Lung (tissue), 12 donors: Measurements from ENCODE around the gene PRIMPOL. TPM values are rescaled to one million over a fixed set of nuclear protein-coding genes. Genes with fewer than 3 reads are reported as not detected.

Experiments used
- ATAC-seq: fragments of 200-7000 bp; cut with Tn5 transposase; one replicate; pipeline ENCODE4 v1.9.1; 2020; ENCODE audit warnings: moderate number of reproducible peaks; ENCODE audit not compliant: insufficient read depth, low FRiP score
- DNase-seq, 3 donors: peaks; one replicate each; pipeline ENCODE4 v3.0.0-alpha.2; 2013 to 2017
- H3K27ac ChIP-seq, 2 donors: one replicate each; pipeline ENCODE4 v1.5.1; 2013; ENCODE audit warnings: mild to moderate bottlenecking in 2 of 2, moderate library complexity in 2 of 2, control low read depth in 1 of 2, inconsistent platforms in 1 of 2, low read depth in 1 of 2, low read length in 1 of 2
- H3K27me3 ChIP-seq, 3 donors: one replicate each; pipeline ENCODE4 v1.5.1; 2013; ENCODE audit warnings: low read length in 2 of 3; ENCODE audit not compliant: control insufficient read depth in 3 of 3, insufficient read depth in 3 of 3
- H3K36me3 ChIP-seq, 4 donors: one replicate each; pipeline ENCODE4 v1.5.1; 2013; ENCODE audit warnings: low read length in 4 of 4, mild to moderate bottlenecking in 1 of 4, moderate library complexity in 1 of 4; ENCODE audit not compliant: control insufficient read depth in 4 of 4, insufficient read depth in 4 of 4
- H3K4me1 ChIP-seq, 5 donors: one replicate each; pipeline ENCODE4 v1.5.1; 2013; ENCODE audit warnings: low read length in 5 of 5, mild to moderate bottlenecking in 2 of 5, moderate library complexity in 1 of 5; ENCODE audit not compliant: control insufficient read depth in 5 of 5, insufficient read depth in 5 of 5
- H3K4me3 ChIP-seq: one replicate; pipeline ENCODE4 v1.5.1; 2013; ENCODE audit warnings: mild to moderate bottlenecking, control low read depth, moderate library complexity
- H3K9ac ChIP-seq, 2 donors: one replicate each; pipeline ENCODE4 v1.5.1; 2013; ENCODE audit warnings: low read length in 2 of 2, control low read depth in 1 of 2; ENCODE audit not compliant: insufficient read depth in 1 of 2
- H3K9me3 ChIP-seq, 4 donors: one replicate each; pipeline ENCODE4 v1.5.1; 2013; ENCODE audit warnings: low read length in 3 of 4, mild to moderate bottlenecking in 1 of 4, moderate library complexity in 1 of 4; ENCODE audit not compliant: control insufficient read depth in 4 of 4, insufficient read depth in 3 of 4
- CTCF ChIP-seq: IDR thresholded peaks from 2 replicates; pipeline ENCODE4 v1.5.1; 2012; ENCODE audit warnings: mild to moderate bottlenecking; ENCODE audit errors: control extremely low read depth, extremely low read depth
- WGBS, 2 donors: extraction: QIAGEN DNeasy Blood & Tissue Kit; methylation state at CpG; one replicate each; pipeline ENCODE4 v1.1.7; 2013; 5-methylcytosine and 5-hydroxymethylcytosine counted together
- polyA plus RNA-seq, 2 donors: library from polyadenylated mRNA; stranded (reverse); fragments of 200-250 nt; gene quantifications; one replicate each; pipeline ENCODE4 v1.2.1, GENCODE V29; 2013
- total RNA-seq, 2 donors: library from RNA; depleted of rRNA in 1 of 2; stranded (reverse); fragments of >200 nt in 1 of 2; gene quantifications; one replicate each; pipeline ENCODE4 v1.2.1, GENCODE V29; 2014 to 2021
- donor health status: control.
- donor health status: control.
- donor health status: Bipolar disorder and iron deficiency.
- donor health status: healthy.
- donor health status: DM: yes; HTN: yes; CAD: no.

PRIMPOL gene
- total and polyA plus RNA-seq, 4 donors = 7.3 to 43.4 (median 19.4) TPM

- Histone ChIP-seq H3K27me3 (no peaks in the 10 kb centered on the region), H3K4me3 (no peak overlapping the region), H3K9ac (no peak overlapping the region), H3K4me1 (peaks cover 0 to under 1% (median 0%) of the 10 kb centered on the region in 5 donors), H3K36me3 (peaks cover 0 to 6% (median under 1%) of the 10 kb centered on the region in 4 donors), H3K9me3 (no peaks in the 10 kb centered on the region), H3K27ac (no peak overlapping the region)
- no peak for ATAC-seq
- TF ChIP-seq CTCF = no peak
- DNase-seq = no peak
These were observed 62.8 kb downstream of the PRIMPOL start for GRCh38 chr4:184712322-184712721.

GRCh38 chr4:184713887-184714286 is 64.3 kb downstream of the PRIMPOL start:
- WGBS, 2 donors = 46 to 96% methylated on average over 2 of the region's 2 CpGs
- DNase-seq = no peak

GRCh38 chr4:184715526-184715925 is 66.0 kb downstream of the PRIMPOL start:
- no peaks in the 10 kb centered on the region for H3K4me1 ChIP-seq
- WGBS, 2 donors = 86 to 87% methylated on average over 4 of the region's 4 CpGs
- no peaks in the 10 kb centered on the region for H3K27me3 ChIP-seq
- no peak overlapping the region for H3K27ac ChIP-seq
- H3K4me3 ChIP-seq = no peak overlapping the region
- no peak overlapping the region for H3K9ac ChIP-seq
- no peak for TF ChIP-seq CTCF
- peaks cover 0 to 2% (median 0%) of the 10 kb centered on the region in 4 donors for H3K36me3 ChIP-seq
- ATAC-seq = no peak
- DNase-seq = no peak
- no peaks in the 10 kb centered on the region for H3K9me3 ChIP-seq

More at GRCh38 chr4:184713887-184714286, 64.3 kb downstream of the PRIMPOL start:
- Histone ChIP-seq H3K36me3 (peaks cover 0 to 2% (median under 1%) of the 10 kb centered on the region in 4 donors), H3K9ac (no peak overlapping the region), H3K4me1 (no peaks in the 10 kb centered on the region), H3K4me3 (no peak overlapping the region), H3K27ac (no peak overlapping the region), H3K27me3 (no peaks in the 10 kb centered on the region), H3K9me3 (no peaks in the 10 kb centered on the region)
- ATAC-seq = no peak
- TF ChIP-seq CTCF = no peak

- Histone ChIP-seq H3K36me3 (peaks cover 0 to 9% (median 2%) of the 10 kb centered on the region in 4 donors), H3K9ac (no peak overlapping the region), H3K9me3 (peaks cover 0 to 11% (median 0%) of the 10 kb centered on the region in 4 donors), H3K4me1 (no peaks in the 10 kb centered on the region), H3K4me3 (no peak overlapping the region), H3K27me3 (no peaks in the 10 kb centered on the region), H3K27ac (no peak overlapping the region)
- TF ChIP-seq CTCF = no peak
- 83 to 96% methylated on average over 3 of the region's 3 CpGs for WGBS, 2 donors
- DNase-seq (no peak), ATAC-seq (no peak)
These were observed 69.9 kb downstream of the PRIMPOL start for GRCh38 chr4:184719407-184719806.
